AG09309 (cell line): ENCODE measurements around the gene INTS11.

ENCODE experiments used
- DNase-seq: peaks from one replicate; pipeline ENCODE4 v3.0.0-alpha.2; 2010; ENCODE audit warnings: low read depth
- H3K4me3 ChIP-seq: 2 replicates; pipeline ENCODE4 v1.5.1; 2011; ENCODE audit warnings: mild to moderate bottlenecking, low read depth, low read length, moderate library complexity; ENCODE audit not compliant: control insufficient read depth
- CTCF ChIP-seq: IDR thresholded peaks from 2 replicates; pipeline ENCODE4 v1.5.1; 2011; ENCODE audit warnings: mild to moderate bottlenecking, low read depth, low read length, inconsistent platforms; ENCODE audit not compliant: insufficient read depth, control insufficient read depth; ENCODE audit errors: missing control alignments

INTS11 gene

GRCh38 chr1:1336931-1337792 is 12.7 kb upstream of the INTS11 start:
- no peak overlapping the region for H3K4me3 ChIP-seq
- no peak for TF ChIP-seq CTCF
- no peak for DNase-seq

GRCh38 chr1:1336446-1336845 is 12.0 kb upstream of the INTS11 start:
- no peak for TF ChIP-seq CTCF
- no peak for DNase-seq
- H3K4me3 ChIP-seq: no peak overlapping the region

GRCh38 chr1:1335792-1336248 is 11.4 kb upstream of the INTS11 start:
- TF ChIP-seq CTCF: no peak
- no peak for DNase-seq
- H3K4me3 ChIP-seq: no peak overlapping the region

GRCh38 chr1:1335283-1335682 is 10.8 kb upstream of the INTS11 start:
- H3K4me3 ChIP-seq: no peak overlapping the region
- DNase-seq: no peak
- TF ChIP-seq CTCF: no peak

- no peak for DNase-seq
- no peak overlapping the region for H3K4me3 ChIP-seq
- no peak for TF ChIP-seq CTCF
Measured at GRCh38 chr1:1334835-1335234, 10.4 kb upstream of the INTS11 start.

GRCh38 chr1:1333551-1334241 is 9.2 kb upstream of the INTS11 start:
- no peak for TF ChIP-seq CTCF
- no peak overlapping the region for H3K4me3 ChIP-seq
- DNase-seq: no peak
